ENCODE results near the gene BCL7A.

BCL7A gene

DNA sequence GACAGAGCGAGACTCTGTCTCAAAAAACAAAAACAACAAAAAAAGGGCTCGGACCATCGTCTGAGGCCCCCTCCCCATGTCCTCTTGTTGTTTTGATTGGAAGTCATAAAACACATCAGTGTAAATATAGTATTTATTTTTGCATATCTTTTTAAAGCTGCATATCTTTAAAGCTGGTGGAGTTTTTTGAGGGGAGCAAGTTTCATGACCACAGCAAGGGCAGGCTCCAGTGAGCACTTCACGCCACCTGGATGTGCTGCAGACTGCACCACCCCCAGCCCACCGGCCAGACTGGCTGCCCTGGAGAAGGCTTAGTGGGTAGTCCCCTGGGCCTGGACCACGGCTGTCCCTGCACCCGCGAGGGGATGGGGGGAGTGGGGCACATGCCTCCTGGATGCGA is 11.9 kb upstream of the BCL7A start:
- TF ChIP-seq POLR2AphosphoS5 (IDR thresholded peaks at IDR 0.05; ENCODE audit: low read depth, low read length), result no peak
- TF ChIP-seq TAF1 (IDR thresholded peaks at IDR 0.05; ENCODE audit: borderline replicate concordance, insufficient read depth, low read length), result no peak
- TF ChIP-seq SIN3A (IDR thresholded peaks at IDR 0.05; ENCODE audit: borderline replicate concordance, insufficient read depth, low read length), result no peak
- no peak for TF ChIP-seq FOXP2 (optimal IDR thresholded peaks at IDR 0.05; ENCODE audit: borderline replicate concordance, extremely low read depth, extremely low read length, insufficient read depth)
- TF ChIP-seq, protein P1, sequence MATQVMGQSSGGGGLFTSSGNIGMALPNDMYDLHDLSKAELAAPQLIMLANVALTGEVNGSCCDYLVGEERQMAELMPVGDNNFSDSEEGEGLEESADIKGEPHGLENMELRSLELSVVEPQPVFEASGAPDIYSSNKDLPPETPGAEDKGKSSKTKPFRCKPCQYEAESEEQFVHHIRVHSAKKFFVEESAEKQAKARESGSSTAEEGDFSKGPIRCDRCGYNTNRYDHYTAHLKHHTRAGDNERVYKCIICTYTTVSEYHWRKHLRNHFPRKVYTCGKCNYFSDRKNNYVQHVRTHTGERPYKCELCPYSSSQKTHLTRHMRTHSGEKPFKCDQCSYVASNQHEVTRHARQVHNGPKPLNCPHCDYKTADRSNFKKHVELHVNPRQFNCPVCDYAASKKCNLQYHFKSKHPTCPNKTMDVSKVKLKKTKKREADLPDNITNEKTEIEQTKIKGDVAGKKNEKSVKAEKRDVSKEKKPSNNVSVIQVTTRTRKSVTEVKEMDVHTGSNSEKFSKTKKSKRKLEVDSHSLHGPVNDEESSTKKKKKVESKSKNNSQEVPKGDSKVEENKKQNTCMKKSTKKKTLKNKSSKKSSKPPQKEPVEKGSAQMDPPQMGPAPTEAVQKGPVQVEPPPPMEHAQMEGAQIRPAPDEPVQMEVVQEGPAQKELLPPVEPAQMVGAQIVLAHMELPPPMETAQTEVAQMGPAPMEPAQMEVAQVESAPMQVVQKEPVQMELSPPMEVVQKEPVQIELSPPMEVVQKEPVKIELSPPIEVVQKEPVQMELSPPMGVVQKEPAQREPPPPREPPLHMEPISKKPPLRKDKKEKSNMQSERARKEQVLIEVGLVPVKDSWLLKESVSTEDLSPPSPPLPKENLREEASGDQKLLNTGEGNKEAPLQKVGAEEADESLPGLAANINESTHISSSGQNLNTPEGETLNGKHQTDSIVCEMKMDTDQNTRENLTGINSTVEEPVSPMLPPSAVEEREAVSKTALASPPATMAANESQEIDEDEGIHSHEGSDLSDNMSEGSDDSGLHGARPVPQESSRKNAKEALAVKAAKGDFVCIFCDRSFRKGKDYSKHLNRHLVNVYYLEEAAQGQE (IDR thresholded peaks at IDR 0.05; ENCODE audit: insufficient read depth in 1 of 2, low read depth in 2 of 2, low read length in 2 of 2), result no peak

DNA sequence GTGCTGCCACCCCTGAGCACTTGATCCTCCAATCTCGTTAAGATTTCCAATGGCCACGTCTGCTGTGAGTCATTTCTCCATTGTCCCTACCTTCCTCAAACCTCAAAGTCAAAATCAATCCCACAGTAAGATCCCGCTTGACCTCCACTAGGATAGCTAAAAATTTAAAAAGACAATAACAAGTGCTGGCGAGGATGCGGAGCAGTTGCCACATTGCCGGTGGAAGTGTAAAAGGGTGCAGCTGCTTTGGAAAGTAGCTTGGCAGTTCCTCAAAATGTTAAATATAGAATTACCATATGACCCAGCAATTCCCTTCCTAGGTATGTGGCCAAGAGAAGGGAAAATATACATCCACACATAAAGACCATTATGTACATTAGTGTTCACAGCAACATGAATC is 9.5 kb upstream of the BCL7A start:
- TF ChIP-seq FOXP2 (optimal IDR thresholded peaks at IDR 0.05; ENCODE audit: borderline replicate concordance, extremely low read depth, extremely low read length, insufficient read depth) (no peak), SIN3A (IDR thresholded peaks at IDR 0.05; ENCODE audit: borderline replicate concordance, insufficient read depth, low read length) (no peak), TAF1 (IDR thresholded peaks at IDR 0.05; ENCODE audit: borderline replicate concordance, insufficient read depth, low read length) (no peak), POLR2AphosphoS5 (IDR thresholded peaks at IDR 0.05; ENCODE audit: low read depth, low read length) (no peak)
- TF ChIP-seq, protein P1 (IDR thresholded peaks at IDR 0.05; ENCODE audit: insufficient read depth in 1 of 2, low read depth in 2 of 2, low read length in 2 of 2), result no peak

DNA sequence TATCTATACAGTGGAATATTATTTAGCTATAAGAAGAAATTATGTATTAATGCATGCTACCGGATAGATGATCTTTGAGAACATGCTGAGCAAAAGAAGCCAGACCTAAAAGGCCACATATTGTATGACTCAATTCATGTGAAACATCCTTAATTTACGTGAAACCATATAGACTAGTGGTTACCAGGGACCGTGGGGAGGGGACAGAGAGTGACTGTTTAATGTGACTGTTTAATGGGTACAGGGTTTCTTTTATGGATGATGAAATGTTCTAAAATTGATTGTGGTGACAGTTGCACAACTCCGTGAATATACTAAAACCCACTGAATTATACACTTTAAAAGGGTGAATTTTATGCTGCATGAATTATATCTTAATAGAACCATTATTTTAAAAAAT is 8.5 kb upstream of the BCL7A start:
- TF ChIP-seq POLR2AphosphoS5 (IDR thresholded peaks at IDR 0.05; ENCODE audit: low read depth, low read length) (no peak), SIN3A (IDR thresholded peaks at IDR 0.05; ENCODE audit: borderline replicate concordance, insufficient read depth, low read length) (no peak), TAF1 (IDR thresholded peaks at IDR 0.05; ENCODE audit: borderline replicate concordance, insufficient read depth, low read length) (no peak), FOXP2 (optimal IDR thresholded peaks at IDR 0.05; ENCODE audit: borderline replicate concordance, extremely low read depth, extremely low read length, insufficient read depth) (no peak)
- TF ChIP-seq, protein P1 (IDR thresholded peaks at IDR 0.05; ENCODE audit: insufficient read depth in 1 of 2, low read depth in 2 of 2, low read length in 2 of 2), result no peak

DNA sequence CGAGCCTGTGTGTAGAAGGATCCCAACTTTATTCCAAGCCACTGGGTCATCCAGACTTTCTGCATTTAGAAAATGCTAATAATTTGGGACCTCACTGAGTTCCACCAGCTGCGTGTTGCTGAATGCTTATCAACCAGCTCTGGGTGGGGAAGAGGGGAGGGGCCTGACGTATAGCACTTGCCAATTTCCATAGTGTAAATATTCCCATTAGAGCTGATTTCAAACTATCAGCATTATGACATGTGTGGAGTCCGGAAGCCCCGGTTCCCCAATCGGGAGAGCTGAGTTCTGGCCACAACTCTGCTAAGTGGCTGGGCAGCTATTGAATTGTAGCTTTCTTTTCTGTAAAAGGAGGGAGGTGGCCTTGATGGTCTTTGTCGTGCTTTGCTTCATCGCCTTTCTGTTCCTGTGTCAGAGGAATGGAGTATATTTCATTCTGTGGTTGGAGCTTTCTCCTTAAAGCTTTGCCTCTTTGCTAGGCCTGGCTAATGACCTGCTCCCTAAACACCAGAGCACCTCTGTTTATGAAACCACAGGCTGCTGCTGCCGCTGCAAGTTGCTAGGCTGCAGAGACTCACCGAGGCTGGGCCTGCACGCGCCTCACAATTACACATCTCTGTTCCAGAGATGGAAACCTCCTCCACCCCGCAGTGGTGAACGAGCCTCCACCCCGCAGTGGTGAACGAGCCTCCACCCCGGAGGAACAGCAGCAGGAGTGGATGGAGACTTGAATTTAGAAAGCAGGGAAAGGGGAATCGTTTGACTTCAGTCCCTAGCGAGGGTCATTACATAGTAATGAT is 7.7 kb upstream of the BCL7A start:
- no peak for TF ChIP-seq POLR2AphosphoS5 (IDR thresholded peaks at IDR 0.05; ENCODE audit: low read depth, low read length)
- TF ChIP-seq, protein P1 (IDR thresholded peaks at IDR 0.05; ENCODE audit: insufficient read depth in 1 of 2, low read depth in 2 of 2, low read length in 2 of 2), result no peak
- no peak for TF ChIP-seq FOXP2 (optimal IDR thresholded peaks at IDR 0.05; ENCODE audit: borderline replicate concordance, extremely low read depth, extremely low read length, insufficient read depth)
- no peak for TF ChIP-seq TAF1 (IDR thresholded peaks at IDR 0.05; ENCODE audit: borderline replicate concordance, insufficient read depth, low read length)
